Measurements from ENCODE around the gene NRBF2.
A peak's percentile ranks its signal among the peaks of the same experiment; 100 is the strongest.

The NRBF2 gene

DNA sequence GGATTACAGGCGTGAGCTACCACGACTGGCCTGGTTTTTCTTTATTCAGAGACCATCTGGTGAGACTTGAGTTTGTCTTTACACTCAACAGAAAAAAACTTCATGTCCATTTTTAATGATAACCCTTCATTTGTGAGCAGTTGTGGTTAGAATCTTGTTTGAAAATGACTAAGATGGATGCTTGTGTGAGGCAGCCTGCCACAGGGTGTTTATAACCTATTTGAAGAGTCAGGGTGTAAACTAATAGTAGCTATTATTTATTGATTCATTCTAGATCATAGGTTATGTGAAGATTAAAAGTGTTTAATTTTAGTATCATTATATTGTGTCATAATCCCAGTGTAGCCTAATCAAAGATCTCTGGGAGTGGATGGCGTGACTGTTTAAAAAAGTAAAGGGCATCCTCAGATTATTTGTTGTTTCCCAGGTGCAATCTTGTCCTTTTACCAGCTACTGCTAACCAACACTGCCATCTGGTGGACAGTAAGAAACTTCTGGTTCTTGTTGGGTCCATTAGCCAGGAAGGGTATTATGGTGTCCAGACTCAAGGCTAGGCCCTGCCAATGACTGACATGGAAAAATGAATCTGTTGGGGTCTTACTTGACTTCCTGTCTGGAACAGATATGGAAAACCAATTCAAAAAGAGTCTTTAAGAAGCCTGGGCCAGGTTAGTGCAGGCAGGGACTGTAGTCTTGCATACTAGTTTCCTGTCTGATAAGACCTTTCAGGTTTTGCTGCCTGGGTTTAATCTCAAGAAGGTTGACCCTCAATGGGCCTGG, 24.9 kb downstream of the NRBF2 start:
- peak; percentile 7 to 21 for DNase-seq (ENCODE audit: low read depth in 2 of 2)

GRCh38 chr10:63161592-63161991, 28.5 kb downstream of the NRBF2 start:
- no peak for DNase-seq (ENCODE audit: low read depth in 2 of 2)

GRCh38 chr10:63164166-63164623, 31.1 kb downstream of the NRBF2 start:
- DNase-seq (ENCODE audit: low read depth in 2 of 2): no peak

GRCh38 chr10:63165249-63165648, 32.1 kb downstream of the NRBF2 start:
- DNase-seq (ENCODE audit: low read depth in 2 of 2): no peak

DNA sequence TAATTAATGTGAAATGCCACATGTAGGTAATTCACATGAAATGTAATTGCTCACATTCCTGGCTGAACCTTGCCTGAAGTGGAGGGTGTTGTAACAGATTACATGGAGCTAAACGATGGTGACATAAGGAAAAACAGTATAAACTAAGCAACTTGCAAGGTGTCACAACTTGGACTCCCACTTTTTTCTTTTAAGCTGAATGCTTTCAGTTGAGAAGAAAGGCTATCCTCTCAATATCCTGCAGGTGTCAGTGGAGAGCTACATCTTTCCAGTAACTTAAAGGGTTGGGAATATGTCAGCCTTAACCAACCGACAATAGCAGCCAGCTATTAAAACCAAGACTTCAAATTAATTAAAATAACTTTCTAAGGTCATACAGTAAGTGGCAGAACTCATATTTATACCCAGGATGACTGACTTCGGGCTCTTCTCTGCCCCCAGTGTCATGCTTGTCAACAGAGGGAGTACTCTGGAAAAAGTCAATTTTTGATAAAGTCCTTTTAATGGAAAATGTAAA, 33.7 kb downstream of the NRBF2 start:
- no peak for DNase-seq (ENCODE audit: low read depth in 2 of 2)

- DNase-seq (ENCODE audit: low read depth in 2 of 2): no peak
Observed at GRCh38 chr10:63168821-63169462, 35.8 kb downstream of the NRBF2 start.

- no peak for DNase-seq (ENCODE audit: low read depth in 2 of 2)
Observed at GRCh38 chr10:63169624-63170023, 36.5 kb downstream of the NRBF2 start.

DNA sequence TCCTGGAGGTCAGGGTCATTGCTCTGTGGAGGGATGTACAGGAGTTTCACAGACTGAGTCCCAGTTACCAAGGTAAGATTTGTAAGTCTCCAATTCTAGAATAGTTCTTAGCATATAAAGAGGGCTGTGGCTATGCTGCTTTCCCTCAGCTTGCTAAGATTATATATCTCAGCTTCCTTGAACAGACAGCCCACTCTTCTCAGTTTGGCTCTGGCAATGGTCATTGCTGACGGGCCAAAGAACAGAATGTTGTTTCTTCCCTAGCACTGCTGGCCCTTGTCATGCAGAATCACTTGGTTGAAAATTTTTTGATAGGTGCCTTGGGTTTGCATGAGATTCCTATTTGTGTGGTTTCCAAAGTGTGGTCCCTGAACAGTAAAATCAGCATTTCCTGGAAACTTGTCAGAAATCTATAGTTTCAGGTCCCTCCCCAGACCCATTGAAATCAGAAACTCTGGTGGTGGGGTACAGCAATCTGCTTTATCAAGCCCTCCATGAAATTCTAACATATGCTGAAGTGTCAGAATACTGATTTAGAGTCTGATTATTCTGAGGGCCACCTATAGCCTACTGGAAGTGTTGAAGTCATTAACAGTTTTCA, 38.2 kb downstream of the NRBF2 start:
- DNase-seq (ENCODE audit: low read depth in 2 of 2): no peak

- no peak for DNase-seq (ENCODE audit: low read depth in 2 of 2)
Observed at GRCh38 chr10:63171926-63172325, 38.8 kb downstream of the NRBF2 start.

GRCh38 chr10:63173468-63174232, 40.5 kb downstream of the NRBF2 start:
- no peak for DNase-seq (ENCODE audit: low read depth in 2 of 2)

GRCh38 chr10:63175534-63175933, 42.4 kb downstream of the NRBF2 start:
- no peak for DNase-seq (ENCODE audit: low read depth in 2 of 2)

- no peak for DNase-seq (ENCODE audit: low read depth in 2 of 2)
Observed at GRCh38 chr10:63192826-63193225, 59.7 kb downstream of the NRBF2 start.

DNA sequence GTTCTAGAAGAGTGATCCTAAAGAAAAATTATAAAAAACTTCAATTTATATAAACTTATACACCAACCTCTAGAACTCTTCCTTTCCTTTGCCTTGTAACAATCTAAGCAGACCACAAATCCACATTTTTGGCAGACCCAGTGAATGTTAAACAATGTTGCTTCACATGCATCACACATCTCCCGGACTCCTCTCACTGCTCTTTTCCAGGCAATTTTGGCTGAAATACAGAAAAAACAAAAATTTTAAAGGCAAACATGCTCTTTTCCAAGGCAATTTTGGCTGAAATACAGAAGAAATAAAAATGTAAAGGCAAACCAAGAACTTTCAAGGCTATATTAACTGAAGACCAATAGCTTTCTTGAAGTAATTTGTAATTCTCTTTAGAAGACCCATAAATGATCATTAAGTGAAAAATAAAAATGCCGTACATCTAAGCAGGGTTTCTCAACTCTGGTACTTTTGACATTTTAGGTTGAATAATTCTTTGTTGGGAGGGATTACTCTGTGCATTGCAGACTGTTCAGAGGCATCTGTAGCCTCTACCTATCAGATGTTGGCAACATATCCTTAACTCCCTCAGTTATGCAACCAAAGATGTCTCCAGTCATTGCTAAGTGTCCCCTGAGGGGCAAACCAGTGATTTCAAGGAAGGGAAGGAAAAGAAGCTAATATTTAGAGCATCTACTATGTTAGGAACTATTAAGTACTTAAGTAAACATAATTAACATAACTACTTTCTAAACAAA, 64.4 kb downstream of the NRBF2 start:
- no peak for DNase-seq (ENCODE audit: low read depth in 2 of 2)

GRCh38 chr10:63199716-63200115, 66.6 kb downstream of the NRBF2 start:
- no peak for DNase-seq (ENCODE audit: low read depth in 2 of 2)

DNA sequence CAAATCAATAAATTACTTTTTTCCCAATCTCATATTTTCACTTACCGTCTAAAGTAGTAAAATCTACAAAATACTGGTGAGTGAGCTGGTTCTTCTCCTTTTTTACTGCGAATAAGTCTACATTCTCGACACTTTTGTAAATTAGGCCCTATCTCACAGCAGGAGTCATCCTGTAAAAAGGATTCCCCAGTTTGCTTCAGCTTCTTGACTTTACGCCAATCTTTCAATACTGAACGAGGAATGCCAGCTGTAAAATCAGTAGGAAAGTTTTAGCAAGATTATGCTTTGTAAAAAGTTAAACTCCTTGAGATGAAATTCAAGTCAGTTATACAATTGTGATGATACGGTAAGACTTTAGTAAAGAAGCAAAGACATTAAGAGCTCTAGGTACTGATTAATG, 67.3 kb downstream of the NRBF2 start:
- DNase-seq (ENCODE audit: low read depth in 2 of 2): no peak

- DNase-seq (ENCODE audit: low read depth in 2 of 2): no peak
Observed at GRCh38 chr10:63201118-63201517, 68.0 kb downstream of the NRBF2 start.

Measured in stimulated activated CD8-positive, alpha-beta memory T cell treated with anti-CD3 and anti-CD28 coated beads, Interleukin-7, amount 100 ng/mL, for 4 hours (primary cell).